Measurements from ENCODE around the gene PIK3R5. TPM values are rescaled to one million over a fixed set of nuclear protein-coding genes. Genes with fewer than 3 reads are reported as not detected.
A peak's percentile ranks its signal among the peaks of the same experiment; 100 is the strongest.

PIK3R5 gene
- total and polyA plus RNA-seq, 7 experiments from 2014 or later, result 18.0 to 231 (median 73.8) TPM

DNA sequence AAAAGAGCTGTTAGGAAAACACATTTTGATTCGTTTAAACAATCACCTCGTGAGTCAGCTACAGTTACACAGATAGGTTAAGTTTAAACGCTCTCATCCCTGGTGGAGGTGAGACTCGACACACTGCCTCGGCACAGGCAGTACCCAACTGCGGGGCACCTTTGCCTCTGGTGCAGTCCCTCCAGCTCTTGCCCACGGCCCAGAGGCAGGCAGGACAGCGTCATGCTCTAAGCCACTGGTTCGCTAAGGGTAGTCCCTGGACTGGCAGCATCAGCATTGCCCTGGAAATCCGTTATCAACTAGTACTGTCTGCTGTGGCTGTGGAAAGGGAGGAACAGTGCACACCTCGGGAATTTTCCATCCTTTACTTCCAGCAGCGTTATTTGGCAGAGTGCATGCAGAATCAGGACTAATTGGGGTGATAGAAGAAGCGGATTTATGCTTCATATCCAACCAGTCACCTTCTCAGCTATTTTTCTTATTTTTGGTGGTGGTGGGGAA, 94.4 kb downstream of the PIK3R5 start:
- peaks cover 0 to 1% (median 0%) of the 10 kb centered on the region in 11 donors for H3K9me3 Mint-ChIP-seq
- no peaks in the 10 kb centered on the region for H3K27me3 Mint-ChIP-seq
- CTCF ChIA-PET, result no interaction called here
- DNase-seq (no peak), ATAC-seq (no peak)
- Histone ChIP-seq H3K4me3 (ENCODE audit: low read length) (no peak overlapping the region), H3K27ac (ENCODE audit: low read depth, low read length) (no peak overlapping the region), H3K9me3 (ENCODE audit: control insufficient read depth in 2 of 3, low read length in 3 of 3) (no peaks in the 10 kb centered on the region), H3K27me3 (ENCODE audit: control insufficient read depth in 2 of 2, insufficient read depth in 2 of 2, low read length in 2 of 2) (no peaks in the 10 kb centered on the region), H3K4me1 (ENCODE audit: control insufficient read depth in 2 of 2, insufficient read depth in 2 of 2, low read length in 2 of 2) (peaks cover 7 to 16% of the 10 kb centered on the region in 2 donors), H3K36me3 (ENCODE audit: control insufficient read depth in 2 of 3, insufficient read depth in 3 of 3, low read length in 3 of 3) (no peaks in the 10 kb centered on the region)
- intact Hi-C loops (cut with micrococcal nuclease), result no loop called here
- H3K27ac Mint-ChIP-seq, result no peak overlapping the region
- H3K4me3 Mint-ChIP-seq, result no peak overlapping the region
- POLR2A ChIA-PET, result no interaction called here
- H3K4me1 Mint-ChIP-seq, result peaks cover 19 to 36% (median 30%) of the 10 kb centered on the region in 7 donors
- peaks cover 0 to 5% (median 0%) of the 10 kb centered on the region in 5 donors for H3K36me3 Mint-ChIP-seq

DNA sequence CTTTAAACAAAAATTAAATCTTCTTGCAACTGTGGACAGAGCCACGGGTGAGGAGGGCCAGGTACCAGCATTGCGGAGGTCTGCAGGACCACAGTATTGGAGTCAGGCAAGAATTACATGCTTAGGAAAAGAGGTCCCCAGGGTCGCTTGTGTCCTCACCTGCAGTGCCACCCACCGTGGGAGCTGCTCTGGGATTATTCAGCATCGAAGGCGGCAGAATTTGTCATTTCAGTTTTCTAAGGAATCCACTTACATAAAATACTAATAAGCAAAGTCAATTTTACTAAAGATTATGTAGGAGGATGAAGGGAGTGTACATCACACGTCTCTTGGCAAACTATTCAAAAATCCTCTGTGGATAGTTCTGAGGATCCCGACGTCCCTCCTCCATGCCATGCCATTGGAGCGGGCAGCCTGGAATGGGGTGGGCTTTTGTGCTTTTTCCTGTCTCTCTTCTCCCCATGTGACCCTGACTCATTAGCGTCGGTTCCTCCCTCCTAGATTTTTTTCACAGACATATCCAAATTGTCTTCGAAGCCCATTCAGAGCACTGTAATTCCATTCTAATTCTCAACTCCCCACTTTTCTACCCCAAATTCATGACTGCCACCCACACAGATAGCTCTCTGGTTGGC, 95.0 kb downstream of the PIK3R5 start:
- no peak for ATAC-seq
- H3K9me3 Mint-ChIP-seq, result peaks cover 0 to 1% (median 0%) of the 10 kb centered on the region in 11 donors
- POLR2A ChIA-PET, result no interaction called here

DNA sequence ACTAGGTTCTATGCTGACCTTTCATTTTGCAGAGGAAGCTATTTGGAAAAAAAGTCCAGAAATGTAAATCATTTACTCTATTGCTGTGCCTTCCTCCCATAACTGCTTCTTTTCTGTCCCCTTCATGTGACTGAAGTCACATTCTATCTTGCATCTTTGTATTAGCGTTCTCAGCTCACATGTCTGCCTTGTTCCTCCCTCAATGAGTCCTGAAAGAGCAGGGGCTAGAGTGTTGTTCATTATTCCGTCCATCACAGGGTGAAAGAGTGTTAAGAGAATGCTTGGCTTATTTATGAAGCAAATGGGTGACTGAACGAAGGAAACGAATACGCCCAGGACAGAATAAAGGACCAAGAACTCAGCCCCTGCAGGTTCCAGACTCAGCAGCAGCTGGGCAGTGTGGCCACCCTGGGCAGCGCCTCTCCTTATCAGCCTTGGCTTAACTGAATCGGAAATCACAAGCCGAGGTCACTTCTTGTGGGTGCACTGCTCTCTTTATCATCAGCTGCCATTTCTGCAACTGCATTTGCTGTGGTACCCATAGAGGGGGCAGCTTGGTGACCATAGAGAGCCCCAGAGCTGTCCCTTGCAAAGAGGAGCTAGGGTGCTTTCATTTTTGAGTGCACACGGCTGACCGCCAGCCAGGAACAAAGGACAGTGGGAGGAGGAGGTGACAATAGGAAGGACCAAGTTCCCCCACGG, 96.2 kb downstream of the PIK3R5 start:
- DNase-seq, result no peak
- H3K27ac ChIP-seq (ENCODE audit: low read depth, low read length), result no peak overlapping the region
- peak overlapping the region in 1 of 9 donors; percentile 31 for H3K27ac Mint-ChIP-seq

More for the DNA sequence above, 95.0 kb downstream of the PIK3R5 start:
- Mint-ChIP-seq H3K27me3 (no peaks in the 10 kb centered on the region), H3K4me1 (peaks cover 19 to 36% (median 30%) of the 10 kb centered on the region in 7 donors), H3K27ac (peak overlapping the region in 1 of 9 donors; percentile 18), H3K4me3 (no peak overlapping the region), H3K36me3 (peaks cover 0 to 5% (median 0%) of the 10 kb centered on the region in 5 donors)
- Histone ChIP-seq H3K4me1 (ENCODE audit: control insufficient read depth in 2 of 2, insufficient read depth in 2 of 2, low read length in 2 of 2) (peaks cover 7 to 16% of the 10 kb centered on the region in 2 donors), H3K9me3 (ENCODE audit: control insufficient read depth in 2 of 3, low read length in 3 of 3) (no peaks in the 10 kb centered on the region), H3K27me3 (ENCODE audit: control insufficient read depth in 2 of 2, insufficient read depth in 2 of 2, low read length in 2 of 2) (no peaks in the 10 kb centered on the region), H3K36me3 (ENCODE audit: control insufficient read depth in 2 of 3, insufficient read depth in 3 of 3, low read length in 3 of 3) (no peaks in the 10 kb centered on the region), H3K27ac (ENCODE audit: low read depth, low read length) (no peak overlapping the region), H3K4me3 (ENCODE audit: low read length) (no peak overlapping the region)
- intact Hi-C loops (cut with micrococcal nuclease), result no loop called here
- no peak for DNase-seq
- CTCF ChIA-PET, result no interaction called here

DNA sequence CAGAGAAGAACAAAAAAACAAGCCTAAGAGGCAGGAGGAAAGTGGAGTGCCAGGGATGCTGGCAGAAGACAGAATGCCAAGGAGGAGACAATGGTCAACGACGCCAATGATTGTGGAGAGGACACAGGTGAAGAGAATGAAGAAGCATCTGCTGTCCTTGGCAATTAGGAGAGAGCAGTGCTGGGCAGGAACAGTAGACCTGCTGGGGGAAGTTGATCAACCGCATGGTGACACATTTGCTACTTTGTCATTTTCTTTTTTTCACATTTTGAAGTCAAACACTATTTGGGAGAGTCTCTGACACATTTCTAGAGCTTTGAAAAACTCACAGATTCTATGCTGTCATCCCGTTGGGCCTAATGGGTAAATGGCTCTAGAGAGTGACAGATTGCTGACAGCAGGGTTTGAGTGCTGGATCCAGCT, 97.0 kb downstream of the PIK3R5 start:
- no peaks in the 10 kb centered on the region for H3K27me3 Mint-ChIP-seq
- peaks cover 7 to 16% of the 10 kb centered on the region in 2 donors for H3K4me1 ChIP-seq (ENCODE audit: control insufficient read depth in 2 of 2, insufficient read depth in 2 of 2, low read length in 2 of 2)
- H3K9me3 ChIP-seq (ENCODE audit: control insufficient read depth in 2 of 3, low read length in 3 of 3), result no peaks in the 10 kb centered on the region
- ChIA-PET CTCF (interaction anchor here (0.7 kb wide), 1 partner anchor 76 kb away, joined by 3 read pairs; no protein-coding TSS in a partner anchor), POLR2A (interaction anchor here (1.2 kb wide), 1 partner anchor 14 kb away, joined by 3 read pairs; no protein-coding TSS in a partner anchor)
- no peak overlapping the region for H3K27ac ChIP-seq (ENCODE audit: low read depth, low read length)
- H3K27me3 ChIP-seq (ENCODE audit: control insufficient read depth in 2 of 2, insufficient read depth in 2 of 2, low read length in 2 of 2), result no peaks in the 10 kb centered on the region
- intact Hi-C loops (cut with micrococcal nuclease), result loop anchor here in 1 of 2 donors (1.0 kb wide), 1 partner anchor 22 kb away; no protein-coding TSS in a partner anchor
- peaks cover 21 to 41% (median 34%) of the 10 kb centered on the region in 7 donors for H3K4me1 Mint-ChIP-seq
- no peaks in the 10 kb centered on the region for H3K36me3 ChIP-seq (ENCODE audit: control insufficient read depth in 2 of 3, insufficient read depth in 3 of 3, low read length in 3 of 3)
- H3K36me3 Mint-ChIP-seq, result peaks cover 7 to 11% (median 10%) of the 10 kb centered on the region in 5 donors
- no peak overlapping the region for H3K4me3 ChIP-seq (ENCODE audit: low read length)
- peaks cover 0 to 1% (median 0%) of the 10 kb centered on the region in 11 donors for H3K9me3 Mint-ChIP-seq
- peak overlapping the region in 3 of 9 donors; percentile 18 to 92 (median 43) for H3K27ac Mint-ChIP-seq
- H3K4me3 Mint-ChIP-seq, result peak overlapping the region in 4 of 10 donors; percentile 6 to 88 (median 40)
- peak; percentile 54 for ATAC-seq
- DNase-seq, result no peak

More for the DNA sequence above, 96.2 kb downstream of the PIK3R5 start:
- POLR2A ChIA-PET, result interaction anchor here (1.2 kb wide), 1 partner anchor 13 kb away, joined by 3 read pairs; no protein-coding TSS in a partner anchor
- no peaks in the 10 kb centered on the region for H3K27me3 Mint-ChIP-seq
- peaks cover under 1 to 7% (median 4%) of the 10 kb centered on the region in 5 donors for H3K36me3 Mint-ChIP-seq
- CTCF ChIA-PET, result interaction anchor here (0.7 kb wide), 1 partner anchor 75 kb away, joined by 3 read pairs; no protein-coding TSS in a partner anchor
- no peaks in the 10 kb centered on the region for H3K27me3 ChIP-seq (ENCODE audit: control insufficient read depth in 2 of 2, insufficient read depth in 2 of 2, low read length in 2 of 2)
- peaks cover 19 to 41% (median 34%) of the 10 kb centered on the region in 7 donors for H3K4me1 Mint-ChIP-seq
- intact Hi-C loops (cut with micrococcal nuclease), result no loop called here
- peak overlapping the region in 1 of 10 donors; percentile 88 for H3K4me3 Mint-ChIP-seq
- no peaks in the 10 kb centered on the region for H3K9me3 ChIP-seq (ENCODE audit: control insufficient read depth in 2 of 3, low read length in 3 of 3)
- peak; percentile 40 for ATAC-seq
- H3K9me3 Mint-ChIP-seq, result peaks cover 0 to 1% (median 0%) of the 10 kb centered on the region in 11 donors
- peaks cover 7 to 16% of the 10 kb centered on the region in 2 donors for H3K4me1 ChIP-seq (ENCODE audit: control insufficient read depth in 2 of 2, insufficient read depth in 2 of 2, low read length in 2 of 2)
- H3K4me3 ChIP-seq (ENCODE audit: low read length), result no peak overlapping the region
- H3K36me3 ChIP-seq (ENCODE audit: control insufficient read depth in 2 of 3, insufficient read depth in 3 of 3, low read length in 3 of 3), result no peaks in the 10 kb centered on the region

DNA sequence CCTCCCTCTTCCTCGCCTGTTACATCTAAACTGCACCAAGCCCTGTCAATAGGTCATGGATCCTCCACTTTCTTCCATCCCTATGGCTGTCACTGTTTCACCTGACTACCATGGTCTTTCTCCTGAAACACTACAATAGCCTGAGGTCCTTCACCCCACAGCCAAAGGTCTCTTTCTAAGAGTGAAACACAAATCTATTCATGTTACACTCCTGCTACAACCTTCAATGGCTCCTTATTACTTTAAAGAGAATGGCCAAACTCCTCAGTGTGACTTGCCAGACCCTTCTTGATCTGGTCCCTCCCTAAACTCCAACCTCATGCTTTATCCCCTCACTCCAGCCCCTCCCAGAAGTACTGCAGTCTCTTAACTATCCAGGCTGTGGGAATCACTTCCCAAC, 97.4 kb downstream of the PIK3R5 start:
- no peak overlapping the region for H3K4me3 ChIP-seq (ENCODE audit: low read length)
- Mint-ChIP-seq H3K27me3 (no peaks in the 10 kb centered on the region), H3K27ac (peak overlapping the region in 6 of 9 donors; percentile 16 to 92 (median 43)), H3K36me3 (peaks cover 8 to 15% (median 10%) of the 10 kb centered on the region in 5 donors), H3K9me3 (peaks cover 0 to 1% (median 0%) of the 10 kb centered on the region in 11 donors), H3K4me1 (peaks cover 24 to 41% (median 34%) of the 10 kb centered on the region in 7 donors), H3K4me3 (peak overlapping the region; percentile 29 to 97 (median 84))
- no peaks in the 10 kb centered on the region for H3K36me3 ChIP-seq (ENCODE audit: control insufficient read depth in 2 of 3, insufficient read depth in 3 of 3, low read length in 3 of 3)
- no peak overlapping the region for H3K27ac ChIP-seq (ENCODE audit: low read depth, low read length)
- no peaks in the 10 kb centered on the region for H3K27me3 ChIP-seq (ENCODE audit: control insufficient read depth in 2 of 2, insufficient read depth in 2 of 2, low read length in 2 of 2)
- POLR2A ChIA-PET, result interaction anchor here (1.2 kb wide), 1 partner anchor 14 kb away, joined by 3 read pairs; no protein-coding TSS in a partner anchor
- H3K9me3 ChIP-seq (ENCODE audit: control insufficient read depth in 2 of 3, low read length in 3 of 3), result no peaks in the 10 kb centered on the region
- peaks cover 7 to 16% of the 10 kb centered on the region in 2 donors for H3K4me1 ChIP-seq (ENCODE audit: control insufficient read depth in 2 of 2, insufficient read depth in 2 of 2, low read length in 2 of 2)
- DNase-seq (no peak), ATAC-seq (no peak)
- CTCF ChIA-PET, result interaction anchor here (0.9 kb wide), 1 partner anchor 76 kb away, joined by 3 read pairs; no protein-coding TSS in a partner anchor
- intact Hi-C loops (cut with micrococcal nuclease), result loop anchor here in 1 of 2 donors (1.0 kb wide), 1 partner anchor 22 kb away; no protein-coding TSS in a partner anchor

DNA sequence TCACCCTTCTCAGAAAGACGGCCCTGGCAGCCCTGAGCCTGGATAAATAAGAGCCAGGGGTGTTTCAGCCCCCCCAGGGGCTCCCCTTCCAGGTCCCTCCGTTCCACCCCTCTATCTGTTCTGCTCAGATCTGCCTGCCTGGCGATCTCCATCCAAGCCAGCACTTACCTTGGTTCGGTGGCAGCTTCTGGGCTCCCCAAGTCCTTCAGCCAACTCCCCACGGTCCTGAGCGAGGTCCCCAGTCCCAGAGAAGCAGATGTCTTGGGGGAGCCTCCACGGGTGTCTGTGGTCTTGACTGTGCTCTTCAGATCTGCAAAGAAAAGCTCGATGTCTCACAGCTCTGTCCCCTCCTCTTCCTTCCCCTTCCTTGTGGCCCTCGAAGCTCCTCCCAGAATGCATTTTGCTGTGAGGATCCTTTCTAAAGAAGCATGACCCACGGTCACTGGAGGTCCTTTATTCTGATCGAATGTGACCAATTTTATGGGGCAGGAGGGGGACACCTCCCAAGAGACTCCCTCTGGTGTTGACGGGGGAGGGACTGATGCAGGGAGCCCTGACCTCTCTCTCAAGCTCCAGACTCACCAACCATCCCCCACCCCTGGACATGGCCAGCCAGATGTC, 98.0 kb downstream of the PIK3R5 start, which contains the start of gene PIK3R6:
PIK3R6 (minus strand) TSS at position 314 of the 621 bp plus-strand sequence. CDS start 17,880 bp downstream, outside the sequence.
- Mint-ChIP-seq H3K4me1 (peaks cover 27 to 44% (median 38%) of the 10 kb centered on the region in 7 donors), H3K36me3 (peaks cover 8 to 15% (median 10%) of the 10 kb centered on the region in 5 donors), H3K27me3 (no peaks in the 10 kb centered on the region), H3K27ac (peak within 1 kb of the TSS in 8 of 9 donors; percentile 16 to 97 (median 76)), H3K4me3 (peak within 1 kb of the TSS; percentile 67 to 97 (median 86)), H3K9me3 (peaks cover 0 to 1% (median 0%) of the 10 kb centered on the region in 11 donors)
- ChIA-PET CTCF (interaction anchor here (0.6 to 0.9 kb wide), 2 partner anchors 23 to 76 kb away, joined by 3 read pairs; no protein-coding TSS in a partner anchor), POLR2A (no interaction called here)
- H3K4me1 ChIP-seq (ENCODE audit: control insufficient read depth in 2 of 2, insufficient read depth in 2 of 2, low read length in 2 of 2), result peaks cover 7 to 16% of the 10 kb centered on the region in 2 donors
- peak in 2 of 9 donors; percentile 16 to 24 for DNase-seq
- H3K27me3 ChIP-seq (ENCODE audit: control insufficient read depth in 2 of 2, insufficient read depth in 2 of 2, low read length in 2 of 2), result no peaks in the 10 kb centered on the region
- no peaks in the 10 kb centered on the region for H3K9me3 ChIP-seq (ENCODE audit: control insufficient read depth in 2 of 3, low read length in 3 of 3)
- peak within 1 kb of the TSS; percentile 9 for H3K4me3 ChIP-seq (ENCODE audit: low read length)
- intact Hi-C loops (cut with micrococcal nuclease), result no loop called here
- no peaks in the 10 kb centered on the region for H3K36me3 ChIP-seq (ENCODE audit: control insufficient read depth in 2 of 3, insufficient read depth in 3 of 3, low read length in 3 of 3)
- peak; percentile 82 for ATAC-seq
- no peak within 1 kb of the TSS for H3K27ac ChIP-seq (ENCODE audit: low read depth, low read length)
